HepG2 (cell line): ENCODE results near the gene TMEM107. TPM values are rescaled to one million over a fixed set of nuclear protein-coding genes. Genes with fewer than 3 reads are reported as not detected.

ENCODE experiments used
- BRCA1 ChIP-seq: sonication (generic); formaldehyde crosslinking; IDR thresholded peaks from 2 replicates; pipeline ENCODE4 v1.4.0; 2020; ENCODE audit warnings: missing genetic modification reagents
- DDIT3 ChIP-seq: sonication (generic); formaldehyde crosslinking; IDR thresholded peaks from 2 replicates; pipeline ENCODE4 v1.4.0; 2020; ENCODE audit warnings: mild to moderate bottlenecking, missing genetic modification reagents
- KLF15 ChIP-seq: sonication (generic); formaldehyde crosslinking; IDR thresholded peaks from 2 replicates; pipeline ENCODE4 v1.8.1; 2023; ENCODE audit warnings: borderline replicate concordance, mild to moderate bottlenecking, inconsistent platforms, missing genetic modification reagents, mixed read lengths
- KLF9 ChIP-seq: IDR thresholded peaks from 2 replicates; pipeline ENCODE4 v1.6.1; 2016; ENCODE audit warnings: low read depth
- MED13 ChIP-seq: sonication (generic); formaldehyde crosslinking; IDR thresholded peaks from 2 replicates; pipeline ENCODE4 v1.5.0; 2020; ENCODE audit warnings: missing genetic modification reagents
- MYPOP ChIP-seq: sonication (generic); formaldehyde crosslinking; IDR thresholded peaks from 2 replicates; pipeline ENCODE4 v1.8.1; 2023; ENCODE audit warnings: mild to moderate bottlenecking, moderate library complexity, missing genetic modification reagents
- TEAD3 ChIP-seq: optimal IDR thresholded peaks from 2 replicates; pipeline ENCODE3; 2016; ENCODE audit warnings: borderline replicate concordance
- TERF1 ChIP-seq: sonication (generic); formaldehyde crosslinking; IDR thresholded peaks from 2 replicates; pipeline ENCODE4 v1.8.0; 2022; ENCODE audit warnings: mild to moderate bottlenecking, missing genetic modification reagents, moderate library complexity
- TFAP4 ChIP-seq: sonication (generic); IDR thresholded peaks from 2 replicates; pipeline ENCODE4 v1.6.1; 2016; ENCODE audit warnings: low read depth, borderline replicate concordance
- WIZ ChIP-seq: sonication (generic); formaldehyde crosslinking; IDR thresholded peaks from 2 replicates; pipeline ENCODE4 v1.5.1; 2020; ENCODE audit warnings: mild to moderate bottlenecking, missing genetic modification reagents
- ZBTB7A ChIP-seq: sonication (generic); formaldehyde crosslinking; IDR thresholded peaks from 2 replicates; pipeline ENCODE4 v1.8.0; 2022; ENCODE audit warnings: mild to moderate bottlenecking, missing genetic modification reagents
- ZFP37 ChIP-seq: sonication (generic); formaldehyde crosslinking; IDR thresholded peaks from 2 replicates; pipeline ENCODE4 v1.4.0; 2020; ENCODE audit warnings: missing genetic modification reagents, borderline replicate concordance
- ZNF142 ChIP-seq: sonication (generic); formaldehyde crosslinking; IDR thresholded peaks from 2 replicates; pipeline ENCODE4 v1.4.0; 2020; ENCODE audit warnings: missing genetic modification reagents
- ZNF235 ChIP-seq: sonication (generic); formaldehyde crosslinking; IDR thresholded peaks from 2 replicates; pipeline ENCODE4 v1.8.1; 2023; ENCODE audit warnings: mild to moderate bottlenecking, missing genetic modification reagents, borderline replicate concordance
- ZNF510 ChIP-seq: sonication (generic); formaldehyde crosslinking; IDR thresholded peaks from 2 replicates; pipeline ENCODE4 v1.4.0; 2020; ENCODE audit warnings: low read depth, mild to moderate bottlenecking, missing genetic modification reagents
- ZNF576 ChIP-seq: sonication (generic); formaldehyde crosslinking; IDR thresholded peaks from 2 replicates; pipeline ENCODE4 v1.4.0; 2020; ENCODE audit warnings: mild to moderate bottlenecking, missing genetic modification reagents
- ZNF670 ChIP-seq: sonication (generic); formaldehyde crosslinking; IDR thresholded peaks from 2 replicates; pipeline ENCODE4 v1.8.0; 2022; ENCODE audit warnings: mild to moderate bottlenecking, missing genetic modification reagents, borderline replicate concordance
- ZSCAN22 ChIP-seq: sonication (generic); formaldehyde crosslinking; IDR thresholded peaks from 2 replicates; pipeline ENCODE4 v1.4.0; 2020; ENCODE audit warnings: mild to moderate bottlenecking, missing genetic modification reagents
- polyA plus RNA-seq, 8 experiments: library from polyadenylated mRNA; depleted of rRNA in 3 of 8; stranded (reverse) in 7 of 8; unstranded in 1 of 8; fragments of >200 nt; fragmentation: Illumina TruSeq in 4 of 8; extraction: Trizol in 4 of 8; gene quantifications; 2 replicates each; pipeline versions ENCODE4 v1.2.1 to v1.2.3, GENCODE V29; 2011 to 2016; ENCODE audit warnings: low read depth in 4 of 8, missing spikeins in 1 of 8, mixed read lengths in 1 of 8; ENCODE audit not compliant: insufficient read depth in 1 of 8
- total RNA-seq, 5 experiments: library from RNA; depleted of rRNA; stranded (reverse); fragments of >200 nt; fragmentation: Illumina TruSeq; extraction: Trizol; gene quantifications; 2 replicates each; pipeline ENCODE4 v1.2.3, GENCODE V29; 2016; ENCODE audit warnings: low read depth in 1 of 5

The TMEM107 gene
- total and polyA plus RNA-seq, 2 of the 13 experiments (the other 11 are each of a cell fraction or from before 2014, with no cell fraction given) = 7.2 to 15.3 TPM

GRCh38 chr17:8189711-8190477 is 13.7 kb upstream of the TMEM107 start, which contains the start of gene BORCS6 (continued):
- no peak; the same call in 1 of the 2 replicates for TF ChIP-seq MYPOP (CRISPR knock-in tag)
- no peak for TF ChIP-seq WIZ (CRISPR knock-in tag)
- no peak for TF ChIP-seq KLF9
- TF ChIP-seq ZSCAN22 (CRISPR knock-in tag) = no peak
- no peak for TF ChIP-seq MED13 (CRISPR knock-in tag)
- TF ChIP-seq TERF1 (CRISPR knock-in tag) = no peak
- TF ChIP-seq ZNF670 (CRISPR knock-in tag) = no peak
- TF ChIP-seq ZFP37 (CRISPR knock-in tag) = no peak
- peak; percentile 82; the same call in 1 of the 2 replicates for TF ChIP-seq TFAP4
- no peak; the same call in 1 of the 2 replicates for TF ChIP-seq BRCA1
- TF ChIP-seq ZNF510 (CRISPR knock-in tag) = peak; percentile 53; the same call in 1 of the 2 replicates
- TF ChIP-seq TEAD3 = peak; percentile 7
- no peak for TF ChIP-seq ZNF576
- no peak for TF ChIP-seq ZBTB7A (CRISPR knock-in tag)
- TF ChIP-seq ZNF142 = no peak
- TF ChIP-seq KLF15 = no peak
- no peak for TF ChIP-seq DDIT3 (CRISPR knock-in tag)
- TF ChIP-seq ZNF235 (CRISPR knock-in tag) = no peak
